Ramos (cell line): ENCODE data around the gene VTI1A.

Source experiments
- in situ Hi-C: fragments of 300-500 bp; cut with MboI; formaldehyde crosslinking; loops from one replicate; pipeline ENCODE4 v1.14.3; 2022; ENCODE audit warnings: low sequenced_read_pairs; ENCODE audit not compliant: unreplicated experiment

VTI1A gene

DNA sequence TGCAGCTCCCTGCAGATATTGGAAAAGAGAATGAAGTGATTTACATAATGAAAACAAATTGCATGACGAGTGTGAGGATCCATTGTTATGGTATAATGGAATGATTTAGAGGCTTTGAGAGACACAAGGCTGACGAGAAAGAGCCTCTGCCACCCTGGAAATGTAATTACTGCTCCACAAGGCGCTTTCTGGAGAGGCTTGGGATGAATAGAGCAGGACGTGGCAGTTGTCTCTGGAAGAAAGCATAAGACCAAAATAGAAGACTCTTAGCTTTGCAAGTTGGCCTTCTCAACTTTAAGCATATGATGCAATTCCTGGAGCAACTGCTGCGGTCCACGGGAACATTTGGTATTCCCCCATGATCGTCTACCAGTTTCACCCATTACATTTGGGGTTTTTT is 321.1 kb downstream of the VTI1A start:
- in situ Hi-C loops = no loop called here

DNA sequence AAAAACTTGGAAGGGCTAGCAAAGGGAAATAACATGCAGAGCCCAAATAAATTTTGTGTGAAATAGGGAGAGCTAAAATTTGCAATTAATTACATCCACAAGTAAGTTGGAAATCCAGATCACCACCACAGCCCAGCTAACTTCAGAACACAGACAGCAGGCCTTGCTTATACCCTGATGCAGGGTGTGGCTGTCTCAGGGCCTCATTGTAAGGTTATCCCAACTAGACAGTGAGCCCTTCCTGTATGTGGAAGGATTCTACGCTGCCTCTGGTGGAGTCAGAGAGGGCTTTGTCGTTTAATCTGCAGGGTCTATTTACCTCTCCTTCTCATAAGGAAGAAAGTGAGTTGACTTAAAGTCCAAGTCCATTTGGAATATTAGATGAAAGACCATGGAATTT is 322.1 kb downstream of the VTI1A start:
- in situ Hi-C loops = no loop called here

DNA sequence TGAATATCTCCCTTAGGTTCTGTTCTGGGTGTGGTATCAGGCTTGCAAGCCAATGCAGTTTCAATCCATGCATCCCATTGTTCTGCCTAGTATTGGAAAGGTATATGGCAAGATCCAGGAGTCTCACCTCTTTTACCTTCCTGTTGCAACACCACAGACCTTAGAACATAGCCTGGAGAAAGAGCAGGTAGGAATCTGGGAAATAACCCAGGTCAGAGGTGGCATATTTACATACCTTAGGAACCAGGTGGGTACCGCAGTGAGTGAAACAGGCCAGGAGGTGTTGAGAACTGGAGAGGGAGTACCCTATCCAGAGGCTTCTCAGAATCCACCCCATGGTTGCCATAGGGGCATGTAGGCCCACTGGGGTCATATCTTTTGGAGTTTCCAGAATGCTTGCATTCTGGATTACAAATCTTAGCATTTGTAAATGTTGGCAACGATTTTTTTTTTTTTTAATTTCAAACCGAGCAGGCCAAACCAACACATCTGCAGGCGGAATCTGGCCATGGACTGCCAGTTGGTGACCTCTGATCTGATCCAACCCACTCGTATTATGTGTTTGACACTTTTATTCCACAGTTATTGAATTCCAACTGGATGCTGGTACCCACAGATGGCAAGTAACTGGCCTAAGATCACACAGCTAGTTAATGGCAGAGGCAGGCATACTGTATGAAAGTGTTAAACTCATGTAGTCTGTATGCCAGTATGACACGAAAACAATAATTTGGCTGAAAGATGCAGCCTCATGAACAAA is 322.8 kb downstream of the VTI1A start:
- in situ Hi-C loops = no loop called here

DNA sequence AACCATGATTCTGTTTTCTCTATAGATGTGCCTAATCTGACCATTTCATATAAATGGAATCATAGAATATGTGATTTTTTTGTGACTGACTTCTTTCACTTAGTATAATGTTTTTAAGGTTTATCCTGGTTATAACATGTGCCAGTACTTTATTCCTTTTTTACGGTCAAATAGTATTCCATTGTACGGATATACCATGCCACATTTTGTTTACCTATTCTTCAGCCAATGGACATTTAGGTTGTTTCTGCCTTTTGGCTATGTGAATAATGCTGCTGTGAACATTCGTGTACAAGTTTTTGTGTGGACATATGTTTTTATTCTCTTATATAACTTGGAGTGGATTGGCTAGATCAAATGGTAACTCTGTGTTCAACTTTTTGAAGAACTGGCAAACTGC is 324.7 kb downstream of the VTI1A start:
- in situ Hi-C loops = no loop called here

DNA sequence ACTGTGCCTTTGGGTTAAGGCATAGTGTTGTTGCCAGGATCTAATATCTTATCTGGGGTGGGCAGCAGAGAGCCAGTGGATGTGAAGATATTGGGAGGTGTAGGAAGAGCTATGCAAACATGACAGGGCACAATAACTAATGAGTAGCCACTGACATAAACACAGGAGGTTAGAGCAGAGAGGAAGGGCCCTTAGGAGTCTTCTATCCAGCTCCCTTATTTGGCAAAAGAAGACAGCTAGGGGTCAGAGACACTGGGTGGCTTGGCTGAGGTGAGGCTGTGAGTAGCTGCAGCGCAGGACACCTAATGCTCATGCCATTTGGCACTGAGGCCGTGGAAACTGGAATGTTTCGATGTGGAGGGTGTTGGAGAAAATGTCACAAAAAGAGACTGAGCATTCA is 326.8 kb downstream of the VTI1A start:
- in situ Hi-C loops = no loop called here

DNA sequence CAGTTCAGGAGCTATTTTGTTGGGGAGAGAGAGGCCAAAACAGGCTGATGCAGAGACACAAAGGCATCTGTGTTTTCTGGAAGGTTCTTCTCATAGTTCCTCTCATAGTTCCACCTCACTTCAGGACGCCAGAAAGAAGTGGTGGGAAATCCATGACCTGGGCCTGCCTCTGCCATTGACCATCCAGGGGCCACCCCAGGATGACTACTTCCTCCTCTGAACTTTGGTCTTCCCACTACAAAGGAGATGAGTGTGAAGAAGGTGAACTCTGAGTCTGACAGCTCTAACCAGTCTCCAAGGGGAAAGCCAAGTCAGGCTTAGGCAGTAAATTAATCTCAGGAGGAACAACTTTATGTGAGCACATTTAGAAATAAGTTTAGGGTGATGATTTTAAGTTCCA is 327.2 kb downstream of the VTI1A start:
- in situ Hi-C loops = no loop called here

DNA sequence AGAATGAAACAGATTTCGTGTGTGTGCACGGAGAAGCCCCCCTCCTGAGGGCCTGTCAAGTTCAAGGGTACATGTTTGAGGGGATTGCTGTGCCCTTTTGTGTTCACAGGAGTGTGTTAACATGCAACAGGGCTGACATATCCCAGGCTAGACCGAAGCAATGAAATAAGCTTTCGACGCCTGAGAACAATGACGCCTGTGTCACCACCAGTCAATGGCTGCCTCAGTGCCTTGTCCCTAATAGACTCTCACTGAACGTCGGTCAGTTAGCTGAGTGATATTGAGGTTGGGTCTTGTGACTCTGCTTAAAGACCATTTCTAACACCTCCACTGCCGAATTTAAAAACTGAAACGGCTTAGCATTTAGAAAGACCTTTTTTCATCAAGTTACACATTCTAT is 327.8 kb downstream of the VTI1A start:
- in situ Hi-C loops = no loop called here

DNA sequence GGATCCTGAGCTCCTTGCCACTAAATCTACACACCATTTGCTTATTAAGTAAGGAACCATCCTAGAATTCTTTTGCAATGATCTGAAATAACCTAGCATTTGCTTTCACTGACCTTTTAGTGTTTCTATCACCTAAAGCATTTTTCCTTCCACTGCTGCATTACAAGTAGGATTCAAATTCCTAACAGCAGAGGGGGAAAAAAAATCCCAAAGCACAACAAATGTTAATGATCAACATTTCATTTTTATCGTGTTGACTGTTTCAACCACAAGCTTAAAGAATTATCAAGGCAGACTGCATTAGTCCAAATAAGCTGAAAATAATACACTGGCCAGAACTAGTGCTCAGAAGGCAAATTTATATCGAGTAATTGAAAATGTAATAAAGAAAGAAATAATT is 328.4 kb downstream of the VTI1A start:
- in situ Hi-C loops = no loop called here

DNA sequence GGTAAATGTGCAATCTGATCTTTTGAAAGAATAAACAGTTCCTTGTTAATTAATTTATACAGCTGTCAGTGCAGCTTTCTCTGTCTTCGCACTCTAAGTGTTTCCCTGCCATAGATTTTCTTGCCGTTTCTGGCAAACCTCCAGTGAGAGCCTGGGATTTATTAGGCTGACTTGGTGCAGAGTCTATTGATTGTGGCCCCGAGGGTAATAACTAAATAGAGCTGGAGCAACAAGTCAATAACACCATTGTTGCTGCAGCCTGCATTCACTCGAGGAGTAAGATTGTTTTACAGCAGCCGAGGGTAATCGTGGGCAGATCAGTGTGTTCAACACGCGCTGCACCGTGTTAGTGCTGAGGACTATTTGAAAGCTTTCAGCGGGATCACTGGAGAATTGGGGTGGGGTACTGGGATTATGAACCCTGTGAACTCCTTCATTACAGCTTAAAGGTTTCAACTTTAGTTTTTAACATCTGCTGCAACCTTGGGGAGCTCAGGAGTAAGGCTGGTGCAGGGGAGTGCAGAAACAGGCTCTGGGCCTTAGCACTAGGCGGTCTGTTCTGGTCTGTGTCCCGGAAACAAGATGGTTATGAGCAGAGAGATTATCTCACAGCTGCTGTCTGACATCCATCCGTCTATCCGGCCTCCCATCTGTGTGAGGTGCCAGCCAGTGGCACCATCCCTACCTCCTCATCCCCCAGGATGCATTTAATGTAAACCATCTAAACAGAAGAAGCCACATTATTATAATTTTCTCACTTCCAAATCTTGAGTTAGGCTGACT is 329.1 kb downstream of the VTI1A start:
- in situ Hi-C loops = no loop called here

DNA sequence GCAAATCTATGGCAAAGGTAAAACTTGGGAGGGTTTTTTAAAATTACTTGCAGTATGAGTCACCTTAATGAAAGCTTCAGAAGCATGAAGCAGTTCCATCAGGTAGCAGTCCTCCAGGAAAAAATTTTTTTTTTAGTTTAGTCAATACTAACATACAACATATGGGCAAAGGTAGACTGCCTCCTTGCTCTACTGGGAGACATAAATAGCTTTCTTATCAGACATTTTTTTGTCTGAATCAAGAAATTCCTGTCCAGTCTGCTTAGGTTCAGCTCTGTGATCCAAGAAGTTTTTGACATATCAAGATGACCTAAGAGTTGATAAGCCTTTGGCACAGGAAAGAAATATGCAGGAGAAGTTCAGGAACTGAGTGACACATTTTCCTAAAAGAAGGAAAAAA is 331.6 kb downstream of the VTI1A start:
- in situ Hi-C loops = no loop called here

DNA sequence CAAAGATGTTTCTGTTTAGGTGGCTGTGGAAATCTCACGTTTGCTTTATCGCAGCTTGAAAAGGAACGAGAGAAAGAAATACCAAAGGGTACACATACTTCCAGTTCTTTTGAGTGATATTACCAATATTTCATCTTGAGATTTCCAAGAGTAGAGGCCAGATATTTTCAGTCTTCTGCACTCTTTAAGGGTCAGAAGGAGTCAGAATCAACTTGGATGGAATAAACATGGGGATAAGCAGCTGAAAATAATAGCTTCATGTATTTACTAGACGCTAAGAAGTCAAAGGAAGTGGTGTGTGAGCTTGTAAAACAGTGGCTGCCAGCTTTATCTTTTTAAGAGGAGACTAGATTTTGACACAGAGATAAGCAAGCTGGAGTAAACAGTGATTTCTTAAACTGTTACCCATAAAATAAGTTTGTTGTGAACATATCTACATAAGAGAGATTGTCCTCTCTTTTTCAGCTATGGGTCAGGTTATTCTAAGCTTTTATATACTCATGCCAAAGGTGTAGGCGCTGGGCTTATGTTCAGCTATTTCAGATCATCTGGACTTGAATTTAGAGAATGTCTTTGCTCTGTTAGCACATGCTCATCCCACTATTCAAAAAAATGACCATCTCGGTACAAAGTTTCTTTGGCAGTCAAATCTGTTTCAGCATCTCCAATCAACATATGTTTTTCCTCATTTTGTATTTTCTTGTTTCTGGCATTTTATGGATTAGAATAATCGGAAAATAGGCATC is 332.2 kb downstream of the VTI1A start:
- in situ Hi-C loops = no loop called here

DNA sequence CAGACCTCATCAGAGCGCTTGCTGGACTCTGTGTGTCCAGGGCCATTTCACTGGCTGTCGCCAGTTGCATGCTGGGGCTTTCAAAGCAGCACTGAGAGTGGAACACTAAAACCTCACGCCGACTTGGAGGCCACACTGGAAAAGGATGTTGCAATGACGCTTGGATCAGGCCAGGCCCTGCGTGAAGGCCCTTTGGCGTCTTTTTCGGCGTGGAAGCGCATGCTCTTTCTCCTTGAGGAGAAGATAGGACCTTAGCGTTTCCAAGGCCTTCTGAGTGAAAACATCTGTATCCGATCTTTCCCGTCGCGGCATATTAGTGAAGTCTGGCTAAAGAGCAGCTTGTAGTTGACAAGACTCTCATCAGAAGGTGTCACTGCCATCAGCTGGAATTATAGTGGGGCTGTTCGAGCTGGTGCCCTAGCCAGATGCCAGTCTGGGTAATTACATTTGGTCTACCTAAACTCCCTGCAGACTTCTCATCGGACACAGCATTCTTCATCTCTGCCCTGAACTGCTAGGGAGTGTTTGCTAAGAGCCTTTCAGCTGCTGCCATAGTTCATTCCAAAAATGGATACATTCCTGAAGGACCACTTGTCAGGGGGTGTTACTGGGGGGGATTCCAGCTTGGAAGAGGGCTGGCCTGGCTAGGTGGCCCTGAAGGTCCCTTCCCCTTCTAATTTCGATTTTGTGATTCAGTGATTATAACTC is 335.3 kb downstream of the VTI1A start:
- in situ Hi-C loops = no loop called here

DNA sequence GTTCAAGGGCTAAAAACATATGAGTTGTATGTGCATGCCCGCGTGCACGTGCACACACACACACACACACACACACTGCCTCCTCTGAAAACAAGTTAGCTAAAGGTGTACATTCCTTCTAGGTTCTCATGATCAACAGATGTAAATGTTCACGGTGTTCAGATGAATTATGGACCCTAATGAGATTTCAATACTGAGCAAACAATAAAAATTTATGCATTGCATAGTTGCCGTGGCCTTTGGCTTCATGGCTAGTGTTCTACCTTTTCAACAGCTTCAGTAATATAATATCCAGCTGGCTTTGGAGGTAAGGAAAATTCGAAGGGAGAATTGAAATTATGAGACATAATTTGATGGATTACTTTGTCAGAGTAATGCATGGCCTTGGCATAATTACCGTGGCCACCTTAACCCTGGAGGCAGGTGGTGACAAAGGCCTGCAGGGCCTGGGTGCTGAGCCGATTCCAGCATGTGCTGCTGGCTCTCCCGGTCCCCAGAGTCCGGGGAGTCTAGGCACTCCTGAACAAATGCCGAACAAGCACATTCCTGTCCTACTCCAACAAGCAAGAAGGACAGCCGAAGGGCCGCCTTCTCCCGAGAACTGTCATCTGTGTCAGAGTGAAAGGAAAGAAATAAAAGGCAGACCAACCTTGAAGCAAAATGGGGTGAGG is 336.5 kb downstream of the VTI1A start:
- in situ Hi-C loops = no loop called here

DNA sequence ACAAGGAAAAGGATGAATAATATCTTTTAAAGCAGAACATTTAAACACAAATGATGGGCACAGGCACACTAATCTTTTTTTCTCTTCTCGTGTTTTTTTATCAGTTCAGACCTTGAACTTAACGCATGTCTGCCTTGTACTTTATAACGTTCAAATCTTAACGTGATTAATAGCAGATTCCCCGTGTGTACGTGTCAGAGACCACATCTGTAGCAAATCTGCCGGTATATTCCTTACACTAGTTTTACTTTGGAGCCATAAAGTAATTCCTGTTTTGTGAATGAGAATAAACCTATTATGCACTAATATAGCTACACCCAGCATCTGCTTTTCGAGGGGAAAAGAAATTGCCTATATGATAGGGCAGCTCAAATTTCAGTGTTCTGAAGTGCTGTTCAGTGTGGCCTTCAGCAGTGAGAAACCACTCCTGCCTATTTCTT is 337.0 kb downstream of the VTI1A start:
- in situ Hi-C loops = no loop called here

DNA sequence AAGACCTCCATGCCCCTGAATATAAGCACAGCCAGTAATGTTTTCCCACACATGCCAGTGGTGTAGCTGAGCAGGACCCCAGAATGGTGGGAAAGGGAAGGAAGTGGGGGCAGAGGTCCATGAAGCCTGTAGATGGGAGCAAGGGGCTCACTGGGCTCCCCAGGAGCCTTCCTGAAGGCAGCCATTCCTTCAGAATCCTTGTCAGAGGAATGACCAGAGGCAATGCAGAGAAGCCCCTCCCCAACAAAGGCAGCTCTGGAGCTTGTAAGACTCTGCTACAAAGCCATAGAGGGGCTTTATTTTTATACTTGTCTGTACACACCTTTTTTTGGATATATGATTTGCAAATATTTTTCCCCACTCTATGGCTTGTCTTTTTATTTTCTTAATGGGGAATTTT is 338.1 kb downstream of the VTI1A start:
- in situ Hi-C loops = no loop called here

DNA sequence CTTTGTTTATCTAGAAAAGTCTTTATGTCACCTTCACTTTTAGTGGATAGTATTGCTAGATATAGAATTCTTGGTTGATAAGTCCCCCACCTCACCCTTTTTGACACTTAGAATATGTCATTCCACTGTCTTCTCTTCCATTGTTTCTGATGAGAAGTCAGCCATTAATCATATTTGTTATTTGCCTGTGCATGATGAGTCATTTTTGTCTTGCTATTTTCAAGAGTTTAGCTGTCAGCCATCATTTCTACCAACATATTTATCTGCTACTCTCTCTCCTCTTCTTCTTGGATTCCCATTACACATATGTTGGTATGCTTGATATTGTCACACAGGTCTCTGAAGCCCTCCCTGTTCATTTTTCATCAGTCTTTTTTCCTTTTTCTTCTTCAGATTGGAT is 342.2 kb downstream of the VTI1A start:
- in situ Hi-C loops = no loop called here

DNA sequence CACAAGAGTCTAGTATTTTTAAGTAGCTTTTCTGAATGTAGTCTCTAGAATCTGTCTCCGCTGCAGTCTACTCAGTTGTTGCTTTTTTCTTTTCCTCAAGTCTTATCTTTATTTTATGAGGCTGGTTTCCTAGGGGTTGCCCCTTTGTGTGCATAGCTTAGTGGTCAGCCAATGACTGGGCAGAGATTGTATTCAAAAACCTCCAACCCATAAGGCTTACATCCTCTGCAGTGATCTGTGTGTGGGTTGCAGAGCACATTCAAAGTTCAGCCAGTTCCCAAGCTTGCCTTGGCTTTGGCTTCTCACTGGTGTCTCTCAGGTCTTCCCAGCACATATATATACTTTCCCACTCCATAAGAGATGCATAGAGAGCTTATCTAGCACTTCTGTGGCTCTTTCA is 343.0 kb downstream of the VTI1A start:
- in situ Hi-C loops = no loop called here

DNA sequence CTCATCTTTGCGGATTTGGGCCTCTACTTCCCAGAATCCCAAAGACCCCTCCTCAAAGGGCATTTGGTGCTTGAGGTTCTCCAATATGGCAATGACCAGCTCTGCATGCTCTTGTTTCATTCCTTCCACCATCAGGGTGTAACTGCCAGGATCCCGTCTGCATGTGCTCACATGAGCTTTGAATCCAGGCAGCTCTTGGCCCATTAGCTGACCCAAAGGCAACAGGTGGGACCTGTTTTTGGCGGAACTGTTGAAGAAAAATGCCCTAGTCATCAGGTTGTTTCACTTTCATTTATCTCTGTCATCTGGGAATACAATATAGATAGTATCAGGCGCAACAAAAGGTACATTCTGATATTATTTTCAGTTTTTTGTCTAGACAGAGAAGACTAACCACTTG is 343.9 kb downstream of the VTI1A start:
- in situ Hi-C loops = no loop called here

DNA sequence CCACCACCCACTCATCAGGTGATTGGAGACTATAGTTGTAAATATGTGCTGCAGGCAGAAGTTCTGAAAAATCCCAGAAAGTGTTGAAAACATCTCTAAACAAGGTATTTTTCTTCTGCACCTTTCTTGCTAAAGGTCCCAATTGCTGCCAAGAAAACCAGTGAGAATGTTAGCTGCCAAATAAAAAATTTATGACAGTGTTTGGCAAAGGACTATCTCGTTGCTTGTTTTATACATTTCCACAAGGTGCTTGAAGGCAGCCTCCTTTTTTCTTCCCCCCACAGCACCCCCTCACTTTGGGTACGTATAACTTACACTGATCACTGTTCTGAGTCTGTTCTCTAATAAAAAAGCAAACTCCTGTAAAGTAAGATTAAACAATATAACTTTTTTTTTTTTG is 344.4 kb downstream of the VTI1A start:
- in situ Hi-C loops = no loop called here
